Ramos (cell line): ENCODE measurements around the gene NPHP3.

Experiments used
- in situ Hi-C: fragments of 300-500 bp; cut with MboI; formaldehyde crosslinking; loops from one replicate; pipeline ENCODE4 v1.14.3; 2022; ENCODE audit warnings: low sequenced_read_pairs; ENCODE audit not compliant: unreplicated experiment

Gene NPHP3

GRCh38 chr3:132722165-132723023 is at the start of gene NPHP3:
NPHP3 (minus strand) TSS chr3:132722409; CDS start chr3:132722355, 54 bp downstream.
- in situ Hi-C loops = no loop called here

- in situ Hi-C loops = no loop called here
Observed at GRCh38 chr3:132758740-132759139, 36.5 kb upstream of the NPHP3 start.

- in situ Hi-C loops = no loop called here
Observed at GRCh38 chr3:132756108-132756650, 34.0 kb upstream of the NPHP3 start.

- in situ Hi-C loops = no loop called here
Observed at GRCh38 chr3:132753946-132754345, 31.7 kb upstream of the NPHP3 start.

- in situ Hi-C loops = loop anchor here (25.0 kb wide), 2 partner anchors 638 to 1163 kb away; no protein-coding TSS in a partner anchor
Observed at GRCh38 chr3:132749786-132750185, 27.6 kb upstream of the NPHP3 start.

- in situ Hi-C loops = loop anchor here (25.0 kb wide), 2 partner anchors 641 to 1166 kb away; no protein-coding TSS in a partner anchor
Observed at GRCh38 chr3:132746720-132747119, 24.5 kb upstream of the NPHP3 start.

- in situ Hi-C loops = loop anchor here (25.0 kb wide), 2 partner anchors 649 to 1174 kb away; no protein-coding TSS in a partner anchor
Observed at GRCh38 chr3:132738314-132738713, 16.1 kb upstream of the NPHP3 start.

- in situ Hi-C loops = loop anchor here (25.0 kb wide), 2 partner anchors 652 to 1177 kb away; no protein-coding TSS in a partner anchor
Observed at GRCh38 chr3:132735589-132735988, 13.4 kb upstream of the NPHP3 start.

- in situ Hi-C loops = loop anchor here (25.0 kb wide), 2 partner anchors 656 to 1181 kb away; no protein-coding TSS in a partner anchor
Observed at GRCh38 chr3:132730891-132731580, 8.8 kb upstream of the NPHP3 start.

- in situ Hi-C loops = loop anchor here (25.0 kb wide), 2 partner anchors 661 to 1186 kb away; no protein-coding TSS in a partner anchor
Observed at GRCh38 chr3:132726341-132726823, 4.2 kb upstream of the NPHP3 start.

GRCh38 chr3:132723024-132723950 is 1.1 kb upstream of the NPHP3 start:
- in situ Hi-C loops = no loop called here

- in situ Hi-C loops = no loop called here
Observed at GRCh38 chr3:132721479-132722164, 587 bp downstream of the NPHP3 start.

- in situ Hi-C loops = no loop called here
Observed at GRCh38 chr3:132720228-132720627, 2.0 kb downstream of the NPHP3 start.

GRCh38 chr3:132716372-132716771 is 5.8 kb downstream of the NPHP3 start:
- in situ Hi-C loops = no loop called here

GRCh38 chr3:132713977-132714727 is 8.1 kb downstream of the NPHP3 start:
- in situ Hi-C loops = no loop called here

GRCh38 chr3:132710311-132710710 is 11.9 kb downstream of the NPHP3 start:
- in situ Hi-C loops = no loop called here

GRCh38 chr3:132709761-132710160 is 12.4 kb downstream of the NPHP3 start:
- in situ Hi-C loops = no loop called here

GRCh38 chr3:132703733-132704132 is 18.5 kb downstream of the NPHP3 start:
- in situ Hi-C loops = no loop called here
